Colonic mucosa (tissue), 4 donors: ENCODE results near the gene UBR2. TPM values are rescaled to one million over a fixed set of nuclear protein-coding genes. Genes with fewer than 3 reads are reported as not detected.

Experiments
- DNase-seq: peaks from one replicate; pipeline ENCODE4 v3.0.0-alpha.2; 2020
- H3K27ac ChIP-seq: fragments of 200-600 bp; one replicate; pipeline ENCODE4 v1.8.0; 2021
- H3K27me3 ChIP-seq: fragments of 200-600 bp; one replicate; pipeline ENCODE4 v1.8.0; 2021
- H3K36me3 ChIP-seq: fragments of 200-600 bp; one replicate; pipeline ENCODE4 v1.8.0; 2021
- H3K4me1 ChIP-seq: fragments of 200-600 bp; one replicate; pipeline ENCODE4 v1.8.0; 2021; ENCODE audit warnings: mild to moderate bottlenecking
- H3K4me3 ChIP-seq: fragments of 200-600 bp; one replicate; pipeline ENCODE4 v1.8.0; 2021
- H3K9ac ChIP-seq, 2 donors: one replicate each; pipeline ENCODE4 v1.7.0; 2013; ENCODE audit warnings: control low read depth in 2 of 2, low read depth in 2 of 2, low read length in 2 of 2
- H3K9me3 ChIP-seq: fragments of 200-600 bp; one replicate; pipeline ENCODE4 v1.8.0; 2021
- intact Hi-C: fragments of 100-400 bp; cut with DNase I; formaldehyde crosslinking; loops from one replicate; pipeline ENCODE4 v1.14.1; 2022
- total RNA-seq, 2 donors: library from RNA; stranded (reverse); fragmentation: NEBNext Ultra II Directional in 1 of 2; extraction: Animal tissue kit (Norgen Biotek cat#: 25700) in 1 of 2; gene quantifications; one replicate each; pipeline ENCODE4 v1.2.1, GENCODE V29; 2021
- TF ChIP-seq, protein P1 (sequence below): fragments of 200-600 bp; IDR thresholded peaks from one replicate; pipeline ENCODE4 v1.8.0; 2022; ENCODE audit warnings: antibody characterized with exemption, mild to moderate bottlenecking
- donor health status: healthy.
- donor health status: DM: no; HTN: no; CAD: no.
- donor health status: DM: no; HTN: no; CAD: no.

Gene UBR2
- total RNA-seq, 2 donors from 2014 or later = 33.0 to 42.3 TPM

DNA sequence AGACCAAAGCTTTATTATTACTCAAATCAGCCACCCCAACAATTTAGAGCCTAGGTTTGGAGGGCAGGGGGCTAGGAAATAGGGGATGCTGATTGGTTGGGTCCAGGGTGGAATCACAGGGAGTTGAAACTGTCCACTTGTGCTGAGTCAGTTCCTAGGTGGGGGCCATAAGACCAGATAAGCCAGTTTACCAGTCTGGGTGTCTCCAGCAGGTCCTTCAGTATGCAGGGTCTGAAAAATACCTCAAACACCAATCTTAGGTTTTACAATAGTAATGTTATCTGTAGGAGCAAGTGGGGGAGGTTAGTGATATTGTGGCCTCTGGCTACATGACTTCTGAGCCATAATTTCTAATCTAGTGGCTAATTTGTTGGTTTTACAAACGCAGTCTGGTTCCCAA is 63.2 kb downstream of the UBR2 start:
- no peaks in the 10 kb centered on the region for H3K9me3 ChIP-seq
- no peak overlapping the region for H3K9ac ChIP-seq
- TF ChIP-seq, protein P1, sequence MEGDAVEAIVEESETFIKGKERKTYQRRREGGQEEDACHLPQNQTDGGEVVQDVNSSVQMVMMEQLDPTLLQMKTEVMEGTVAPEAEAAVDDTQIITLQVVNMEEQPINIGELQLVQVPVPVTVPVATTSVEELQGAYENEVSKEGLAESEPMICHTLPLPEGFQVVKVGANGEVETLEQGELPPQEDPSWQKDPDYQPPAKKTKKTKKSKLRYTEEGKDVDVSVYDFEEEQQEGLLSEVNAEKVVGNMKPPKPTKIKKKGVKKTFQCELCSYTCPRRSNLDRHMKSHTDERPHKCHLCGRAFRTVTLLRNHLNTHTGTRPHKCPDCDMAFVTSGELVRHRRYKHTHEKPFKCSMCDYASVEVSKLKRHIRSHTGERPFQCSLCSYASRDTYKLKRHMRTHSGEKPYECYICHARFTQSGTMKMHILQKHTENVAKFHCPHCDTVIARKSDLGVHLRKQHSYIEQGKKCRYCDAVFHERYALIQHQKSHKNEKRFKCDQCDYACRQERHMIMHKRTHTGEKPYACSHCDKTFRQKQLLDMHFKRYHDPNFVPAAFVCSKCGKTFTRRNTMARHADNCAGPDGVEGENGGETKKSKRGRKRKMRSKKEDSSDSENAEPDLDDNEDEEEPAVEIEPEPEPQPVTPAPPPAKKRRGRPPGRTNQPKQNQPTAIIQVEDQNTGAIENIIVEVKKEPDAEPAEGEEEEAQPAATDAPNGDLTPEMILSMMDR = no peak
- DNase-seq = no peak
- H3K36me3 ChIP-seq = no peaks in the 10 kb centered on the region
- H3K27me3 ChIP-seq = no peaks in the 10 kb centered on the region
- H3K27ac ChIP-seq = no peak overlapping the region
- no peaks in the 10 kb centered on the region for H3K4me1 ChIP-seq
- H3K4me3 ChIP-seq = no peak overlapping the region
- intact Hi-C loops = no loop called here

GRCh38 chr6:42627674-42628073 is 63.8 kb downstream of the UBR2 start:
- intact Hi-C loops = no loop called here
- no peak overlapping the region for H3K4me3 ChIP-seq
- H3K27me3 ChIP-seq = no peaks in the 10 kb centered on the region
- DNase-seq = peak; percentile 31
- no peaks in the 10 kb centered on the region for H3K9me3 ChIP-seq
- H3K27ac ChIP-seq = no peak overlapping the region
- TF ChIP-seq, protein P1 = no peak
- H3K4me1 ChIP-seq = no peaks in the 10 kb centered on the region
- no peak overlapping the region for H3K9ac ChIP-seq
- no peaks in the 10 kb centered on the region for H3K36me3 ChIP-seq

- TF ChIP-seq, protein P1 = no peak
- no peaks in the 10 kb centered on the region for H3K36me3 ChIP-seq
- intact Hi-C loops = no loop called here
- no peak overlapping the region for H3K9ac ChIP-seq
- H3K27ac ChIP-seq = no peak overlapping the region
- H3K4me3 ChIP-seq = no peak overlapping the region
- H3K4me1 ChIP-seq = no peaks in the 10 kb centered on the region
- no peaks in the 10 kb centered on the region for H3K9me3 ChIP-seq
- H3K27me3 ChIP-seq = no peaks in the 10 kb centered on the region
- no peak for DNase-seq
Measured at GRCh38 chr6:42628604-42629003, 64.8 kb downstream of the UBR2 start.

- Histone ChIP-seq H3K9ac (no peak overlapping the region), H3K36me3 (no peaks in the 10 kb centered on the region), H3K27ac (no peak overlapping the region), H3K4me1 (no peaks in the 10 kb centered on the region), H3K4me3 (no peak overlapping the region), H3K27me3 (no peaks in the 10 kb centered on the region), H3K9me3 (no peaks in the 10 kb centered on the region)
- intact Hi-C loops = no loop called here
- DNase-seq = no peak
- TF ChIP-seq, protein P1 = no peak
Measured at GRCh38 chr6:42629845-42630244, 66.0 kb downstream of the UBR2 start.

- H3K4me1 ChIP-seq = no peaks in the 10 kb centered on the region
- H3K9ac ChIP-seq = no peak overlapping the region
- no peaks in the 10 kb centered on the region for H3K9me3 ChIP-seq
- no peaks in the 10 kb centered on the region for H3K27me3 ChIP-seq
- peaks cover 7% of the 10 kb centered on the region for H3K36me3 ChIP-seq
- no peak overlapping the region for H3K27ac ChIP-seq
- TF ChIP-seq, protein P1 = no peak
- H3K4me3 ChIP-seq = no peak overlapping the region
- intact Hi-C loops = no loop called here
- DNase-seq = no peak
Measured at GRCh38 chr6:42637681-42638080, 73.9 kb downstream of the UBR2 start.

DNA sequence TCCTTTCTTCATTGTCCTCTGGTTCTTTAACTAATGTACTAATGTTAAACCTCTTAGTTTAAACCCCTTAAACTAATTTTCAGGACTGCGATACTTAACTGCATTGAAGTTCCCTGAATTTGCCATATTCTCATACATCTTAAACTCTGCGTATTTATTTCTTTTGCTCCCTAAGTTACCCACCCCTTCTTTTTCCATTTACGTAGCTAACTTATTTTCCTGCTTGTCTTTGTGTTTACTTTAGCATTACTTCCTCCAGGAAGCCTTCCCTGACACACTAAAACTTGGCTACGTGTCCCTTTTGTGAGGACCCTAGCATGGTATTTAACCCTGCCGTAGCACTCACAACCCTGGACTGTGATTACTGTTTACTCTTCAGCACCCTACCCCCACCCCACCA is 79.0 kb downstream of the UBR2 start:
- Histone ChIP-seq H3K9me3 (no peaks in the 10 kb centered on the region), H3K27ac (no peak overlapping the region), H3K4me1 (no peaks in the 10 kb centered on the region), H3K4me3 (no peak overlapping the region), H3K27me3 (no peaks in the 10 kb centered on the region), H3K9ac (no peak overlapping the region), H3K36me3 (peaks cover under 1% of the 10 kb centered on the region)
- intact Hi-C loops = no loop called here
- DNase-seq = no peak
- TF ChIP-seq, protein P1 = no peak
